Effector memory CD4-positive, alpha-beta T cell (primary cell): ENCODE measurements around the gene CALR3.
A peak's percentile ranks its signal among the peaks of the same experiment; 100 is the strongest.

Experiments used
- DNase-seq, 3 donors: peaks; one replicate each; pipeline ENCODE4 v3.0.0-alpha.2; 2020
- H3K27ac ChIP-seq: 2 replicates; pipeline ENCODE4 v1.7.0; 2013; ENCODE audit warnings: mild to moderate bottlenecking, low read length, moderate library complexity; ENCODE audit not compliant: insufficient read depth, poor library complexity, severe bottlenecking
- H3K27me3 ChIP-seq: replicated peaks from 2 replicates; pipeline ENCODE4 v1.7.0; 2013; ENCODE audit warnings: mild to moderate bottlenecking, low read length; ENCODE audit not compliant: insufficient read depth, control insufficient read depth, poor library complexity, severe bottlenecking
- H3K36me3 ChIP-seq: 2 replicates; pipeline ENCODE4 v1.7.0; 2013; ENCODE audit warnings: mild to moderate bottlenecking, low read length, moderate library complexity; ENCODE audit not compliant: control insufficient read depth, insufficient read depth
- H3K4me1 ChIP-seq: 2 replicates; pipeline ENCODE4 v1.7.0; 2013; ENCODE audit warnings: low read length, mild to moderate bottlenecking; ENCODE audit not compliant: control insufficient read depth, insufficient read depth, poor library complexity, severe bottlenecking
- H3K4me3 ChIP-seq: 2 replicates; pipeline ENCODE4 v1.7.0; 2013; ENCODE audit warnings: low read length, low read depth, mild to moderate bottlenecking; ENCODE audit not compliant: insufficient read depth, poor library complexity, severe bottlenecking
- H3K9me3 ChIP-seq: 2 replicates; pipeline ENCODE4 v1.7.0; 2013; ENCODE audit warnings: mild to moderate bottlenecking, low read length, moderate library complexity; ENCODE audit not compliant: control insufficient read depth

The CALR3 gene

GRCh38 chr19:16535381-16535780, 39.4 kb upstream of the CALR3 start:
- Histone ChIP-seq H3K9me3 (no peaks in the 10 kb centered on the region), H3K36me3 (peaks cover 66% of the 10 kb centered on the region), H3K27me3 (no peaks in the 10 kb centered on the region), H3K4me1 (peaks cover 6% of the 10 kb centered on the region), H3K27ac (no peak overlapping the region), H3K4me3 (no peak overlapping the region)
- no peak for DNase-seq

DNA sequence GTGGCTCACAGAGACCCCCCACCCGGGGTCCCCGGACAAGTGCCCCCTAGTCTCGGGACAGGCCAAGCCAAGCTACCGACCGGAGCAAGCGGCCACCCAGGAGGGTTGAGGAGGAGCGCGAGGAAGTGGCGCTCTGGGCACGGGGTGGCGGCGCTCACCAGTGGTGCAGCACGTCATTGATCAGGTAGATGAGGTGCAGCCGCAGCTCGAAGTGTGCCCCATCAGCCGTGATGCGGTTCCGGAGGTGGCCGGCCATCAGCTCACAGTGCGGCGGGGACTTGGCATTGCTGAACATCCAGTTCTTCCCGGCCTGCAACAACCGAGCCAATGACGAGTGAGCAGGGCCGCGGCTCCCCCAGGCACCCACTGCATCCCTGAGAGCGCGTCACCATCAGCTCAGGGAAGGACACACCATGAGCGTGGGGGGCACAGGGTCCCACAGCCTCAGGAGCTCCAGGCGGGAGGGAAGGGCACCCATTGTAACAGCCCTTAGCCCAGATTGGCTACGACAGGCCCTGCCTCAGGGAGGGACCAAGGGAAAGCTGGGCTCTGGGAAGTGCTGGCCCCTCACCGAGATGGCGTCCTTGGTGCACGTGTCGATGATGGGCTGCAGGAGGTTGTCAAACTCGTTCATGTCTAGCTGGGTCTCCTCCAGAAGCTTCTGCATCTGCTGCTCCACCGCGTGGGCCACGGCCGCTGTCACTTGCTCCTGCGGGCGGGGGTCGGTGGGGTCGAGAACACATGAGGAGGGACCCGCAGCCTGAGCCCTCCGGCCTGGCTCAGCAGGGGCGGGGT, 36.7 kb upstream of the CALR3 start:
- H3K36me3 ChIP-seq = peaks cover 90% of the 10 kb centered on the region
- H3K27ac ChIP-seq = no peak overlapping the region
- no peaks in the 10 kb centered on the region for H3K4me1 ChIP-seq

GRCh38 chr19:16531380-16531669, 35.4 kb upstream of the CALR3 start:
- Histone ChIP-seq H3K4me1 (no peaks in the 10 kb centered on the region), H3K27ac (no peak overlapping the region), H3K9me3 (no peaks in the 10 kb centered on the region), H3K36me3 (peaks cover 90% of the 10 kb centered on the region), H3K27me3 (no peaks in the 10 kb centered on the region), H3K4me3 (no peak overlapping the region)
- DNase-seq = no peak

More for the DNA sequence above, 36.7 kb upstream of the CALR3 start:
- H3K9me3 ChIP-seq = no peaks in the 10 kb centered on the region
- H3K27me3 ChIP-seq = no peaks in the 10 kb centered on the region
- DNase-seq = no peak
- no peak overlapping the region for H3K4me3 ChIP-seq

DNA sequence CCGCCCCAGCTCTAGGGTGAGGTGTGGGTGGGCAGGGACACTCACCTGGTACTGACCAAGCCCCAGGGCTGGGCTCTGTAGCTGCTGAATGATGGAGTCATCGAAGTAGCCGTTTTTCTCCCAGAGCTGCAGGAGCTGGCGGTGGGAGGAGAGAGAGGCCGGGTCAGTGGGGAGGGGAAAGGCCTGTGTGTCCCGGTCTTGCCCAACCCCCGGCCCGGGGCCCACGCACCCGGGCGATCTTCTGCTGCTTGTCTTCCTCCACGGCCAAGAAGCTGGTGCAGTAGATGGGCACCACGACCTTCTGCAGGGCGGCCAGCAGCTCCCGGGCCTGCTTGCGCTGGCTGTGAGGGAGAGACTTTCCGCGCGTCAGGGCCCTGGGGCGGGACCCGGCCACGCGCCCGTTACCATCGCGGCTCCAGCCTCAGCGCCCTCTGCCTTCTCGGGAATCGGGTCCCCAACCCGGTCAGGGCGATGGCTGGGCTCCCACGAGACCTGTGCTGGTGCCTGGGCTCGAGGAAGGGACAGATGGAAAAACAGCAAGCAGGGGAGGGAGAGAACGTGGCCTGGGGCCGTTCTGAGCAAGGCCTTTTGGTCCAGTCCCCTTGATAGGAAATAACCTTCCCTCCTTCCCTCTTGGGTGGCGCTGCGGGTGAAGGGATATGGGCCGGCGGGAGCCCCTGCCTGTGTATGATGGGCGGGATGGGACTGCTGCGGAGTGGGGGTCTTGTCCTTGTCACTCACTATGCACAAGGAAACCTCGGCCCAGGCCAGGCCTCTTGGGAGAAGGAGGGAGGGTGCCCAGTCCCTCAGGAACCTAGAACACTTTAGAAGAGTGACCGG, 34.8 kb upstream of the CALR3 start:
- H3K27ac ChIP-seq = no peak overlapping the region
- no peaks in the 10 kb centered on the region for H3K9me3 ChIP-seq
- peaks cover 90% of the 10 kb centered on the region for H3K36me3 ChIP-seq
- DNase-seq = no peak
- H3K4me1 ChIP-seq = no peaks in the 10 kb centered on the region
- no peak overlapping the region for H3K4me3 ChIP-seq
- no peaks in the 10 kb centered on the region for H3K27me3 ChIP-seq

GRCh38 chr19:16529466-16530144, 33.6 kb upstream of the CALR3 start:
- DNase-seq = no peak
- Histone ChIP-seq H3K4me1 (no peaks in the 10 kb centered on the region), H3K9me3 (no peaks in the 10 kb centered on the region), H3K27ac (no peak overlapping the region), H3K4me3 (no peak overlapping the region), H3K36me3 (peaks cover 90% of the 10 kb centered on the region), H3K27me3 (no peaks in the 10 kb centered on the region)

DNA sequence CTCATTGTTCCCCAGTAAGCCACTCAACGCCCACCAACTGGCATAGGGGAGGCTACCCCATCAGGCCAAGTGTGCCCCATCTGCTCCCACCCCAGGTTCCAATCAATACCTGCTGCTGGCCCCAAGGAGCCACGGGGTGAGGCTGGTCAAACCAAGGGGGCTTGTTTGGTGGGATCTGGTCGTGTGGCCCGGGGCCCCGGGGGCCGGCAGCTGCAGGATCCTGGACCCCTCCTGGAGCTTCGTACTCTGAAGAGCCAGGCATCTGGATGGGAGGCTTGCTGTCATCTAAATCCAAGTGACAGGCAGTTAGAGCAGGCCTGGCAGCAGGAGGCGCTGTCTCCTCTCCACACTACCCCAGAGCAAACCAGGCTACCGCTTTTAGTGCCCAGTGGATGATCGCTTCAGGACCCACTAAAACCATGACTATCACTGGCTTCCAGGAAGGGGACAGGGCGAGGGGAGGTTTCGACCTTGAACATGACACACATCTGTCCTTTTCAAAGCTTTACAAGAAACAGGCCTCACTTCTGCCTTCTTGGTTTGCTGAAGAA, 32.1 kb upstream of the CALR3 start:
- no peak overlapping the region for H3K4me3 ChIP-seq
- DNase-seq = peak in 1 of 3 donors; percentile 11
- no peak overlapping the region for H3K27ac ChIP-seq
- no peaks in the 10 kb centered on the region for H3K27me3 ChIP-seq
- no peaks in the 10 kb centered on the region for H3K4me1 ChIP-seq
- no peaks in the 10 kb centered on the region for H3K9me3 ChIP-seq
- H3K36me3 ChIP-seq = peaks cover 97% of the 10 kb centered on the region

GRCh38 chr19:16527334-16527935, 31.5 kb upstream of the CALR3 start:
- Histone ChIP-seq H3K4me3 (no peak overlapping the region), H3K27ac (no peak overlapping the region), H3K27me3 (no peaks in the 10 kb centered on the region), H3K36me3 (peaks cover 97% of the 10 kb centered on the region), H3K4me1 (no peaks in the 10 kb centered on the region), H3K9me3 (no peaks in the 10 kb centered on the region)
- DNase-seq = no peak

- peaks cover 96% of the 10 kb centered on the region for H3K36me3 ChIP-seq
- H3K9me3 ChIP-seq = no peaks in the 10 kb centered on the region
- no peaks in the 10 kb centered on the region for H3K4me1 ChIP-seq
- no peak for DNase-seq
- H3K27me3 ChIP-seq = no peaks in the 10 kb centered on the region
- H3K27ac ChIP-seq = no peak overlapping the region
- H3K4me3 ChIP-seq = no peak overlapping the region
Observed at GRCh38 chr19:16525751-16526481, 29.9 kb upstream of the CALR3 start.

GRCh38 chr19:16524991-16525734, 29.2 kb upstream of the CALR3 start:
- no peaks in the 10 kb centered on the region for H3K27me3 ChIP-seq
- H3K4me3 ChIP-seq = no peak overlapping the region
- no peaks in the 10 kb centered on the region for H3K9me3 ChIP-seq
- peaks cover 96% of the 10 kb centered on the region for H3K36me3 ChIP-seq
- no peak for DNase-seq
- no peak overlapping the region for H3K27ac ChIP-seq
- H3K4me1 ChIP-seq = no peaks in the 10 kb centered on the region
